IMR-90 (cell line): ENCODE results near the gene PAPPA. TPM values are rescaled to one million over a fixed set of nuclear protein-coding genes. Genes with fewer than 3 reads are reported as not detected.

Experiments used
- ATAC-seq: fragments of 200-7000 bp; cut with Tn5 transposase; 2 replicates; pipeline ENCODE4 v1.9.1; 2020; ENCODE audit warnings: low read depth, mild to moderate bottlenecking, moderate library complexity
- BruUV-seq: library from RNA; stranded (reverse); fragments of 400-500 nt; replicated peaks from 2 replicates; lab custom pipeline; 2021; lab: Mats Ljungman, UMichigan
- CTCF ChIA-PET: fragments of 300-600 bp; formaldehyde crosslinking; extraction: SDS; loops from one replicate; lab custom pipeline; 2021; ENCODE audit warnings: antibody characterized with exemption; lab: Yijun Ruan, JAX
- POLR2A ChIA-PET: fragments of 300-600 bp; sonication (Branson Sonifier 250); formaldehyde crosslinking; loops from one replicate; lab custom pipeline; 2022; ENCODE audit warnings: antibody characterized with exemption; ENCODE audit not compliant: unreplicated experiment; lab: Charles Lee
- DNase-seq: peaks from one replicate; pipeline ENCODE4 v3.0.0; 2013
- H2AFZ ChIP-seq: replicated peaks from 2 replicates; pipeline ENCODE3; 2013; ENCODE audit warnings: low read length, mild to moderate bottlenecking; ENCODE audit not compliant: poor library complexity
- H2AK5ac ChIP-seq: 2 replicates; pipeline ENCODE4 v1.6.1; 2013; ENCODE audit warnings: low read depth, low read length, inconsistent platforms
- H2AK9ac ChIP-seq: replicated peaks from 2 replicates; pipeline ENCODE3; 2013; ENCODE audit warnings: mild to moderate bottlenecking, low read depth, low read length, moderate library complexity; ENCODE audit not compliant: poor library complexity
- H2BK120ac ChIP-seq: 2 replicates; pipeline ENCODE4 v1.6.1; 2013; ENCODE audit warnings: low read depth, low read length, inconsistent platforms
- H2BK15ac ChIP-seq: 3 replicates; pipeline ENCODE4 v1.6.1; 2013; ENCODE audit warnings: low read depth, low read length, inconsistent platforms
- H2BK20ac ChIP-seq: 2 replicates; pipeline ENCODE4 v1.6.1; 2013; ENCODE audit warnings: low read depth, mild to moderate bottlenecking, inconsistent platforms, low read length, moderate library complexity
- H2BK5ac ChIP-seq: 2 replicates; pipeline ENCODE4 v1.6.1; 2013; ENCODE audit warnings: mild to moderate bottlenecking, low read depth, low read length, inconsistent platforms; ENCODE audit not compliant: poor library complexity, severe bottlenecking
- H3K14ac ChIP-seq: replicated peaks from 2 replicates; pipeline ENCODE4 v1.6.1; 2013; ENCODE audit warnings: low read depth, low read length, inconsistent platforms
- H3K18ac ChIP-seq: 2 replicates; pipeline ENCODE4 v1.6.1; 2013; ENCODE audit warnings: low read depth, low read length, control low read depth
- H3K23ac ChIP-seq: 2 replicates; pipeline ENCODE4 v1.6.1; 2013; ENCODE audit warnings: low read depth, low read length, inconsistent platforms
- H3K27ac ChIP-seq: 2 replicates; pipeline ENCODE4 v1.5.1; 2013; ENCODE audit warnings: mild to moderate bottlenecking, control low read depth, low read length; ENCODE audit not compliant: insufficient read depth
- H3K27me3 ChIP-seq: 2 replicates; pipeline ENCODE4 v1.6.1; 2013; ENCODE audit warnings: low read length; ENCODE audit not compliant: control insufficient read depth, insufficient read depth
- H3K36me3 ChIP-seq: 2 replicates; pipeline ENCODE4 v1.6.1; 2013; ENCODE audit warnings: low read length, mixed read lengths; ENCODE audit not compliant: control insufficient read depth, insufficient read depth
- H3K4ac ChIP-seq: 2 replicates; pipeline ENCODE4 v1.6.1; 2013; ENCODE audit warnings: low read depth, low read length, inconsistent platforms
- H3K4me1 ChIP-seq: 2 replicates; pipeline ENCODE4 v1.6.1; 2013; ENCODE audit warnings: low read length, mixed read lengths; ENCODE audit not compliant: control insufficient read depth, insufficient read depth
- H3K4me2 ChIP-seq: 2 replicates; pipeline ENCODE4 v1.6.1; 2013; ENCODE audit warnings: low read depth, mild to moderate bottlenecking, control low read depth, low read length, moderate library complexity
- H3K4me3 ChIP-seq: 2 replicates; pipeline ENCODE4 v1.5.1; 2013; ENCODE audit warnings: low read depth, mild to moderate bottlenecking, control low read depth, low read length, moderate library complexity; ENCODE audit not compliant: insufficient read depth
- H3K56ac ChIP-seq: 2 replicates; pipeline ENCODE4 v1.6.1; 2013; ENCODE audit warnings: low read length, inconsistent platforms; ENCODE audit not compliant: insufficient read depth; ENCODE audit errors: extremely low read depth
- H3K79me1 ChIP-seq, 2 experiments: 2 replicates each; pipeline ENCODE4 v1.6.1; 2013; ENCODE audit warnings: low read length in 2 of 2, inconsistent platforms in 1 of 2, low read depth in 1 of 2
- H3K9ac ChIP-seq: 2 replicates; pipeline ENCODE4 v1.6.1; 2013; ENCODE audit warnings: low read depth, low read length, control low read depth
- H3K9me1 ChIP-seq: 2 replicates; pipeline ENCODE4 v1.6.1; 2013; ENCODE audit warnings: low read length, inconsistent platforms; ENCODE audit not compliant: insufficient read depth
- H3K9me3 ChIP-seq: 2 replicates; pipeline ENCODE4 v1.6.1; 2013; ENCODE audit warnings: low read length; ENCODE audit not compliant: control insufficient read depth, insufficient read depth
- H4K20me1 ChIP-seq: 2 replicates; pipeline ENCODE4 v1.6.1; 2013; ENCODE audit warnings: low read length, inconsistent platforms; ENCODE audit not compliant: insufficient read depth
- H4K5ac ChIP-seq: 2 replicates; pipeline ENCODE4 v1.6.1; 2013; ENCODE audit warnings: mild to moderate bottlenecking, low read depth, low read length, control low read depth
- H4K8ac ChIP-seq, 2 experiments: 2 replicates each; pipeline ENCODE4 v1.6.1; 2013; ENCODE audit warnings: low read depth in 2 of 2, low read length in 2 of 2, control low read depth in 1 of 2, inconsistent platforms in 1 of 2
- H4K91ac ChIP-seq: 2 replicates; pipeline ENCODE4 v1.6.1; 2013; ENCODE audit warnings: low read depth, low read length, inconsistent platforms; ENCODE audit not compliant: insufficient read depth
- BHLHE40 ChIP-seq: fragments of 150-350 bp; IDR thresholded peaks from 2 replicates; pipeline ENCODE4 v1.6.1; 2016; ENCODE audit warnings: mild to moderate bottlenecking, low read depth, low read length
- CEBPB ChIP-seq: IDR thresholded peaks from 2 replicates; pipeline ENCODE4 v1.6.1; 2012; ENCODE audit warnings: low read depth, low read length, improper control_type of control experiment
- CHD1 ChIP-seq: IDR thresholded peaks from 2 replicates; pipeline ENCODE4 v1.6.1; 2012; ENCODE audit warnings: low read depth, low read length, improper control_type of control experiment
- FOS ChIP-seq: fragments of 150-350 bp; IDR thresholded peaks from 2 replicates; pipeline ENCODE4 v1.6.1; 2016; ENCODE audit warnings: low read depth, low read length
- MAFK ChIP-seq: IDR thresholded peaks from 2 replicates; pipeline ENCODE4 v1.6.1; 2012; ENCODE audit warnings: low read depth, low read length, improper control_type of control experiment
- MAZ ChIP-seq: IDR thresholded peaks from 2 replicates; pipeline ENCODE4 v1.6.1; 2012; ENCODE audit warnings: low read depth, mild to moderate bottlenecking, low read length, improper control_type of control experiment, moderate library complexity, borderline replicate concordance
- NFE2L2 ChIP-seq: fragments of 150-350 bp; IDR thresholded peaks from 2 replicates; pipeline ENCODE4 v1.6.1; 2016; ENCODE audit warnings: low read depth, mild to moderate bottlenecking, low read length
- RAD21 ChIP-seq: IDR thresholded peaks from 2 replicates; pipeline ENCODE4 v1.6.1; 2012; ENCODE audit warnings: low read length, improper control_type of control experiment
- RCOR1 ChIP-seq: IDR thresholded peaks from 2 replicates; pipeline ENCODE4 v1.6.1; 2012; ENCODE audit warnings: mild to moderate bottlenecking, low read length, improper control_type of control experiment; ENCODE audit not compliant: insufficient replicate concordance
- RFX5 ChIP-seq: IDR thresholded peaks from 2 replicates; pipeline ENCODE4 v1.8.0; 2012; ENCODE audit warnings: low read depth, mild to moderate bottlenecking, low read length, moderate library complexity
- SMC3 ChIP-seq: fragments of 150-350 bp; IDR thresholded peaks from 2 replicates; pipeline ENCODE4 v1.6.1; 2016; ENCODE audit warnings: low read depth, mild to moderate bottlenecking, antibody characterized with exemption, low read length, moderate library complexity
- WGBS, 2 experiments: methylation state at CpG; one replicate each; pipeline versions ENCODE4 v1.1.5 to v1.1.7; 2013; ENCODE audit warnings: missing lambda C conversion rate in 2 of 2; ENCODE audit not compliant: insufficient read length in 1 of 2; ENCODE audit errors: extremely low coverage in 2 of 2; 5-methylcytosine and 5-hydroxymethylcytosine counted together
- dilution Hi-C: fragments of 300-500 bp; cut with HindIII; formaldehyde crosslinking; loops from one replicate; pipeline ENCODE4 v1.14.3; 2018; ENCODE audit warnings: low sequenced_read_pairs; ENCODE audit not compliant: unreplicated experiment
- in situ Hi-C: fragments of 300-500 bp; cut with MboI; formaldehyde crosslinking; loops from 3 replicates; pipeline ENCODE4 v1.14.3; 2019; ENCODE audit warnings: low sequenced_read_pairs, inconsistent platforms, mixed read lengths
- intact Hi-C: fragments of 100-400 bp; cut with micrococcal nuclease; formaldehyde crosslinking; loops from 2 replicates; pipeline ENCODE4 v1.10.0; 2022
- polyA plus RNA-seq, 3 experiments: library from polyadenylated mRNA; depleted of rRNA; stranded (reverse); fragments of >200 nt; gene quantifications; 2 replicates each; pipeline ENCODE4 v1.2.3, GENCODE V29; 2012; ENCODE audit warnings: low replicate concordance in 1 of 3
- total RNA-seq: library from RNA; depleted of rRNA; stranded (reverse); fragments of >200 nt; gene quantifications from 2 replicates; pipeline ENCODE4 v1.2.3, GENCODE V29; 2012
- TF ChIP-seq, protein P1 (sequence below): fragments of 150-350 bp; IDR thresholded peaks from 2 replicates; pipeline ENCODE4 v1.6.1; 2016; ENCODE audit warnings: low read depth, mild to moderate bottlenecking, low read length, moderate library complexity, borderline replicate concordance
- TF ChIP-seq, protein P2 (sequence below): fragments of 150-350 bp; IDR thresholded peaks from 2 replicates; pipeline ENCODE4 v1.6.1; 2017; ENCODE audit warnings: mild to moderate bottlenecking, antibody characterized with exemption, low read length, low read depth

PAPPA gene
- total and polyA plus RNA-seq, 2 of the 4 experiments (the other 2 are of a cell fraction), result 8.3 to 12.4 TPM

GRCh38 chr9:116298249-116298648, 144.7 kb downstream of the PAPPA start:
- H3K9me3 ChIP-seq, result no peaks in the 10 kb centered on the region
- no peaks in the 10 kb centered on the region; a peak in 2 of 4 replicates for H3K79me1 ChIP-seq
- H3K9me1 ChIP-seq, result no peaks in the 10 kb centered on the region
- intact Hi-C loops, result no loop called here
- H3K56ac ChIP-seq, result no peak overlapping the region
- WGBS, 2 experiments, result no CpG with 5 or more reads among the region's 3 CpGs
- TF ChIP-seq MAZ (no peak), CHD1 (no peak), RFX5 (no peak), MAFK (no peak), SMC3 (no peak), RCOR1 (no peak), BHLHE40 (no peak), RAD21 (no peak), FOS (no peak), NFE2L2 (no peak), CEBPB (no peak)
- TF ChIP-seq, protein P1, sequence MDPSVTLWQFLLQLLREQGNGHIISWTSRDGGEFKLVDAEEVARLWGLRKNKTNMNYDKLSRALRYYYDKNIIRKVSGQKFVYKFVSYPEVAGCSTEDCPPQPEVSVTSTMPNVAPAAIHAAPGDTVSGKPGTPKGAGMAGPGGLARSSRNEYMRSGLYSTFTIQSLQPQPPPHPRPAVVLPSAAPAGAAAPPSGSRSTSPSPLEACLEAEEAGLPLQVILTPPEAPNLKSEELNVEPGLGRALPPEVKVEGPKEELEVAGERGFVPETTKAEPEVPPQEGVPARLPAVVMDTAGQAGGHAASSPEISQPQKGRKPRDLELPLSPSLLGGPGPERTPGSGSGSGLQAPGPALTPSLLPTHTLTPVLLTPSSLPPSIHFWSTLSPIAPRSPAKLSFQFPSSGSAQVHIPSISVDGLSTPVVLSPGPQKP, result no peak
- TF ChIP-seq, protein P2, sequence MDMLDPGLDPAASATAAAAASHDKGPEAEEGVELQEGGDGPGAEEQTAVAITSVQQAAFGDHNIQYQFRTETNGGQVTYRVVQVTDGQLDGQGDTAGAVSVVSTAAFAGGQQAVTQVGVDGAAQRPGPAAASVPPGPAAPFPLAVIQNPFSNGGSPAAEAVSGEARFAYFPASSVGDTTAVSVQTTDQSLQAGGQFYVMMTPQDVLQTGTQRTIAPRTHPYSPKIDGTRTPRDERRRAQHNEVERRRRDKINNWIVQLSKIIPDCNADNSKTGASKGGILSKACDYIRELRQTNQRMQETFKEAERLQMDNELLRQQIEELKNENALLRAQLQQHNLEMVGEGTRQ, result no peak
- H2AK9ac ChIP-seq, result no peak overlapping the region
- H3K4me2 ChIP-seq, result no peak overlapping the region
- no peak overlapping the region for H2AK5ac ChIP-seq
- H4K5ac ChIP-seq, result no peak overlapping the region
- no peak overlapping the region for H3K18ac ChIP-seq
- no peak overlapping the region for H3K4me3 ChIP-seq
- DNase-seq (no peak), ATAC-seq (no peak)
- POLR2A ChIA-PET, result no interaction called here
- dilution Hi-C loops, result no loop called here
- no peak overlapping the region for H2BK20ac ChIP-seq
- H3K14ac ChIP-seq, result no peak overlapping the region
- in situ Hi-C loops, result no loop called here
- no TSS peak for BruUV-seq
- H2BK5ac ChIP-seq, result no peak overlapping the region
- no peak overlapping the region for H4K8ac ChIP-seq
- no peak overlapping the region for H3K9ac ChIP-seq
- no peaks in the 10 kb centered on the region for H3K4me1 ChIP-seq
- H2AFZ ChIP-seq, result no peak overlapping the region
- no peak overlapping the region for H3K4ac ChIP-seq
- H2BK15ac ChIP-seq, result no peak overlapping the region
- H3K27ac ChIP-seq, result no peak overlapping the region
- H3K27me3 ChIP-seq, result no peaks in the 10 kb centered on the region
- no peak overlapping the region for H4K91ac ChIP-seq
- H4K20me1 ChIP-seq, result peaks cover 7% of the 10 kb centered on the region
- no peak overlapping the region for H3K23ac ChIP-seq
- CTCF ChIA-PET, result no interaction called here
- peaks cover 35% of the 10 kb centered on the region for H3K36me3 ChIP-seq
- H2BK120ac ChIP-seq, result no peak overlapping the region
